A549 (cell line): ENCODE results near the gene CDX2. TPM values are rescaled to one million over a fixed set of nuclear protein-coding genes. Genes with fewer than 3 reads are reported as not detected.

Experiments
- ATAC-seq, 2 experiments: fragments of 200-7000 bp in 1 of 2; fragments of >200 bp in 1 of 2; cut with Nextera tagmentation in 1 of 2; cut with Tn5 transposase in 1 of 2; 3 replicates each; pipeline versions ENCODE4 v1.8.0 to v1.9.1; 2018 to 2020; ENCODE audit warnings: mild to moderate bottlenecking in 1 of 2, moderate library complexity in 1 of 2
- CTCF ChIA-PET: fragments of 300-600 bp; sonication (Branson Sonifier 250); formaldehyde crosslinking; extraction: SDS; loops from one replicate; lab custom pipeline; 2021; ENCODE audit warnings: antibody characterized with exemption, inconsistent platforms; lab: Yijun Ruan, JAX
- POLR2A ChIA-PET: fragments of 350-600 bp; formaldehyde crosslinking; extraction: SDS; loops from one replicate; lab custom pipeline; 2021; ENCODE audit warnings: antibody characterized with exemption, inconsistent platforms; lab: Yijun Ruan, JAX
- DNase-seq, 2 experiments: peaks; one replicate each; pipeline versions ENCODE4 v3.0.0 to v3.0.0-alpha.2; 2011 to 2016; ENCODE audit warnings: low read depth in 1 of 2, low spot score in 1 of 2
- FAIRE-seq: peaks from 2 replicates; lab custom pipeline; 2011; peaks lifted over from hg19 to GRCh38; lab: Jason Lieb, UNC
- H3K27ac ChIP-seq, 2 experiments: fragments of >200 bp; sonication (Bioruptor Twin); formaldehyde crosslinking; 3 replicates each; pipeline ENCODE4 v1.5.1; 2016 to 2017
- H3K4me1 ChIP-seq: fragments of >200 bp; sonication (Bioruptor Twin); formaldehyde crosslinking; 3 replicates; pipeline ENCODE4 v1.6.1; 2016
- H3K4me2 ChIP-seq: fragments of >200 bp; sonication (Bioruptor Twin); formaldehyde crosslinking; 3 replicates; pipeline ENCODE4 v1.6.1; 2016
- H3K4me3 ChIP-seq: fragments of >200 bp; sonication (Bioruptor Twin); formaldehyde crosslinking; 3 replicates; pipeline ENCODE4 v1.5.1; 2016
- H3K9me3 ChIP-seq: fragments of >200 bp; sonication (Bioruptor Twin); formaldehyde crosslinking; 3 replicates; pipeline ENCODE4 v1.6.1; 2016
- CHD4 ChIP-seq: fragments of 200-600 bp; sonication (generic); IDR thresholded peaks from 2 replicates; pipeline ENCODE4 v1.6.1; 2016; ENCODE audit warnings: antibody characterized with exemption, mild to moderate bottlenecking, borderline replicate concordance
- EHMT2 ChIP-seq: fragments of 200-600 bp; sonication (generic); IDR thresholded peaks from 2 replicates; pipeline ENCODE4 v1.6.1; 2016; ENCODE audit warnings: antibody characterized with exemption, low read depth, mild to moderate bottlenecking, moderate library complexity
- GATA3 ChIP-seq: IDR thresholded peaks from 2 replicates; pipeline ENCODE4 v1.6.1; 2012; ENCODE audit warnings: borderline replicate concordance
- JUN ChIP-seq, 2 experiments: fragments of >200 bp; sonication (Bioruptor Twin); formaldehyde crosslinking; IDR thresholded peaks; 2 replicates in 1 of 2; 3 replicates in 1 of 2; pipeline ENCODE4 v1.6.1; 2016 to 2017
- PHF8 ChIP-seq: fragments of 200-600 bp; sonication (generic); IDR thresholded peaks from 2 replicates; pipeline ENCODE4 v1.6.1; 2016; ENCODE audit warnings: low read depth, mild to moderate bottlenecking, antibody characterized with exemption, moderate library complexity, borderline replicate concordance
- RARB ChIP-seq: fragments of 250-450 bp; sonication (Bioruptor Pico); IDR thresholded peaks from 2 replicates; pipeline ENCODE4 v1.8.0; 2021; ENCODE audit warnings: mild to moderate bottlenecking, moderate library complexity
- RNF2 ChIP-seq: fragments of 200-600 bp; sonication (generic); IDR thresholded peaks from 2 replicates; pipeline ENCODE4 v1.6.1; 2016; ENCODE audit warnings: low read depth, mild to moderate bottlenecking, antibody characterized with exemption, moderate library complexity, borderline replicate concordance
- WGBS: methylation state at CpG from one replicate; pipeline ENCODE4 v1.1.6; 2017; ENCODE audit errors: missing lambda C conversion rate; 5-methylcytosine and 5-hydroxymethylcytosine counted together
- polyA plus RNA-seq, 4 experiments: library from polyadenylated mRNA; depleted of rRNA in 3 of 4; stranded (reverse); fragments of >200 nt; fragmentation: RNase III in 1 of 4; extraction: RNeasy Plus Mini Kit Qiagen cat#74134 plus additional on column Dnase treatment in 1 of 4; gene quantifications; 2 replicates in 3 of 4; 3 replicates in 1 of 4; pipeline ENCODE4 v1.2.3, GENCODE V29; 2011 to 2017
- TF ChIP-seq, protein P1 (sequence below): IDR thresholded peaks from 2 replicates; pipeline ENCODE4 v1.6.1; 2012
- TF ChIP-seq, protein P2 (sequence below): fragments of 450-650 bp; IDR thresholded peaks from 2 replicates; pipeline ENCODE4 v1.6.1; 2014; ENCODE audit warnings: antibody characterized with exemption
- TF ChIP-seq, protein P3 (sequence below): fragments of 250-450 bp; sonication (Bioruptor Pico); IDR thresholded peaks from 2 replicates; pipeline ENCODE4 v1.5.0; 2021; ENCODE audit warnings: mild to moderate bottlenecking, moderate library complexity, borderline replicate concordance
- TF ChIP-seq, protein P4 (sequence below): fragments of 150-350 bp; IDR thresholded peaks from 2 replicates; pipeline ENCODE4 v1.6.1; 2014; ENCODE audit warnings: low read depth, mild to moderate bottlenecking, low read length

Gene CDX2
- polyA plus RNA-seq, 2 of the 4 experiments (the other 2 are of a cell fraction) = 0.14 to 0.19 TPM

DNA sequence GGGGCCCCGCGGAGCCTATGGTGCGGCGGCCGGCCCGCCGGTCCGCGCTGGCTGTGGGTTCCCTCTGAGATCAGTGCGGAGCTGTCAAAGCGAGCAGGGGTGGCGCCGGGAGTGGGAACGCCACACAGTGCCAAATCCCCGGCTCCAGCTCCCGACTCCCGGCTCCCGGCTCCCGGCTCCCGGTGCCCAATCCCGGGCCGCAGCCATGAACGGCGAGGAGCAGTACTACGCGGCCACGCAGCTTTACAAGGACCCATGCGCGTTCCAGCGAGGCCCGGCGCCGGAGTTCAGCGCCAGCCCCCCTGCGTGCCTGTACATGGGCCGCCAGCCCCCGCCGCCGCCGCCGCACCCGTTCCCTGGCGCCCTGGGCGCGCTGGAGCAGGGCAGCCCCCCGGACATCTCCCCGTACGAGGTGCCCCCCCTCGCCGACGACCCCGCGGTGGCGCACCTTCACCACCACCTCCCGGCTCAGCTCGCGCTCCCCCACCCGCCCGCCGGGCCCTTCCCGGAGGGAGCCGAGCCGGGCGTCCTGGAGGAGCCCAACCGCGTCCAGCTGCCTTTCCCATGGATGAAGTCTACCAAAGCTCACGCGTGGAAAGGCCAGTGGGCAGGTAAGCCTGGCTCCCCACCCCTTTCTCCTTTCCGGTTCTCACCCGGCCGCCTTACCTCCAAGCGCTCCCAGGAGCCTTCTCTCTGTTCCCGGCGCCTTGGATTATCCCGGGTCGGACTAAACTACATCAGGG lies 49.0 kb downstream of the CDX2 start, which contains the start of gene PDX1:
Gene PDX1 (plus strand): TSS at position 67 of the 743 bp plus-strand sequence. CDS start 139 bp downstream, at position 206.
- no peaks in the 10 kb centered on the region for H3K9me3 ChIP-seq
- POLR2A ChIA-PET = interaction anchor here (1.2 kb wide), 1 partner anchor 34 kb away, joined by 6 read pairs; no protein-coding TSS in a partner anchor
- H3K4me1 ChIP-seq = no peaks in the 10 kb centered on the region
- TF ChIP-seq, protein P1, sequence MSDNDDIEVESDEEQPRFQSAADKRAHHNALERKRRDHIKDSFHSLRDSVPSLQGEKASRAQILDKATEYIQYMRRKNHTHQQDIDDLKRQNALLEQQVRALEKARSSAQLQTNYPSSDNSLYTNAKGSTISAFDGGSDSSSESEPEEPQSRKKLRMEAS = peak; percentile 37; the same call in 1 of the 2 replicates
- TF ChIP-seq RNF2 (0 out of 2 replicates have a peak, but pooled peaks have one; percentile 1), CHD4 (no peak), EHMT2 (no peak), PHF8 (no peak)
- TF ChIP-seq, protein P2, sequence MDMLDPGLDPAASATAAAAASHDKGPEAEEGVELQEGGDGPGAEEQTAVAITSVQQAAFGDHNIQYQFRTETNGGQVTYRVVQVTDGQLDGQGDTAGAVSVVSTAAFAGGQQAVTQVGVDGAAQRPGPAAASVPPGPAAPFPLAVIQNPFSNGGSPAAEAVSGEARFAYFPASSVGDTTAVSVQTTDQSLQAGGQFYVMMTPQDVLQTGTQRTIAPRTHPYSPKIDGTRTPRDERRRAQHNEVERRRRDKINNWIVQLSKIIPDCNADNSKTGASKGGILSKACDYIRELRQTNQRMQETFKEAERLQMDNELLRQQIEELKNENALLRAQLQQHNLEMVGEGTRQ = no peak; the same call in none of the 2 replicates
- TF ChIP-seq, all 56 proteins: peak for 2
- CTCF ChIA-PET = interaction anchor here (1.1 to 2.2 kb wide), 4 partner anchors 33 to 94 kb away, joined by 3 to 12 read pairs (median 4); no protein-coding TSS in a partner anchor
- peak; percentile 93 to 98 for ATAC-seq
- no peak for FAIRE-seq
- Histone ChIP-seq H3K4me3 (peak within 1 kb of the TSS; percentile 55), H3K4me2 (peak within 1 kb of the TSS; percentile 94), H3K27ac (peak within 1 kb of the TSS in 1 of 2 experiments; percentile 67; a peak in 3 of 6 replicates)
- peak in 1 of 2 experiments; percentile 71 for DNase-seq
- 7% methylated on average over 30 of the region's 76 CpGs for WGBS

DNA sequence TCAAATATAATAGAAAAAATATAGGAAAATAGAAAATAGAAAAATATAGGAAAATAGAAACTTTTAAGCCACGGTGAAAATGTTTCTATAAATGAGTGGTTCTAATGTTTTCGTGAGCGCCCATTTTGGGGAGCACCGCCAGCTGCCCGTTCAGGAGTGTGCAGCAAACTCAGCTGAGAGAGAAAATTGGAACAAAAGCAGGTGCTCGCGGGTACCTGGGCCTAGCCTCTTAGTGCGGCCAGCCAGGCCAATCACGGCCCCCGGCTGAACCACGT lies 49.5 kb downstream of the CDX2 start:
- DNase-seq (peak in 1 of 2 experiments; percentile 53), ATAC-seq (no peak), FAIRE-seq (no peak)
- ChIA-PET POLR2A (interaction anchor here (1.2 kb wide), 1 partner anchor 34 kb away, joined by 6 read pairs; no protein-coding TSS in a partner anchor), CTCF (interaction anchor here (2.2 kb wide), 1 partner anchor 34 kb away, joined by 12 read pairs; no protein-coding TSS in a partner anchor)
- Histone ChIP-seq H3K4me3 (peak overlapping the region; percentile 55), H3K4me2 (peak overlapping the region; percentile 94), H3K4me1 (no peaks in the 10 kb centered on the region), H3K27ac (no peak overlapping the region), H3K9me3 (no peaks in the 10 kb centered on the region)
- TF ChIP-seq RARB (CRISPR knock-in tag) (no peak), EHMT2 (no peak), GATA3 (no peak), CHD4 (no peak), RNF2 (0 out of 2 replicates have a peak, but pooled peaks have one; percentile 10), JUN (IDR thresholded peaks at IDR 0.05) (no peak)
- TF ChIP-seq, protein P2 = 0 out of 2 replicates have a peak, but pooled peaks have one; percentile 85
- TF ChIP-seq, protein P3, sequence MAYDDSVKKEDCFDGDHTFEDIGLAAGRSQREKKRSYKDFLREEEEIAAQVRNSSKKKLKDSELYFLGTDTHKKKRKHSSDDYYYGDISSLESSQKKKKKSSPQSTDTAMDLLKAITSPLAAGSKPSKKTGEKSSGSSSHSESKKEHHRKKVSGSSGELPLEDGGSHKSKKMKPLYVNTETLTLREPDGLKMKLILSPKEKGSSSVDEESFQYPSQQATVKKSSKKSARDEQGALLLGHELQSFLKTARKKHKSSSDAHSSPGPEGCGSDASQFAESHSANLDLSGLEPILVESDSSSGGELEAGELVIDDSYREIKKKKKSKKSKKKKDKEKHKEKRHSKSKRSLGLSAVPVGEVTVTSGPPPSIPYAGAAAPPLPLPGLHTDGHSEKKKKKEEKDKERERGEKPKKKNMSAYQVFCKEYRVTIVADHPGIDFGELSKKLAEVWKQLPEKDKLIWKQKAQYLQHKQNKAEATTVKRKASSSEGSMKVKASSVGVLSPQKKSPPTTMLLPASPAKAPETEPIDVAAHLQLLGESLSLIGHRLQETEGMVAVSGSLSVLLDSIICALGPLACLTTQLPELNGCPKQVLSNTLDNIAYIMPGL = no peak
- TF ChIP-seq, protein P1 = no peak
- TF ChIP-seq, protein P4, sequence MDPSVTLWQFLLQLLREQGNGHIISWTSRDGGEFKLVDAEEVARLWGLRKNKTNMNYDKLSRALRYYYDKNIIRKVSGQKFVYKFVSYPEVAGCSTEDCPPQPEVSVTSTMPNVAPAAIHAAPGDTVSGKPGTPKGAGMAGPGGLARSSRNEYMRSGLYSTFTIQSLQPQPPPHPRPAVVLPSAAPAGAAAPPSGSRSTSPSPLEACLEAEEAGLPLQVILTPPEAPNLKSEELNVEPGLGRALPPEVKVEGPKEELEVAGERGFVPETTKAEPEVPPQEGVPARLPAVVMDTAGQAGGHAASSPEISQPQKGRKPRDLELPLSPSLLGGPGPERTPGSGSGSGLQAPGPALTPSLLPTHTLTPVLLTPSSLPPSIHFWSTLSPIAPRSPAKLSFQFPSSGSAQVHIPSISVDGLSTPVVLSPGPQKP = no peak
- WGBS = 1% methylated on average over 11 of the region's 11 CpGs
